ENCODE results near the gene DOCK2.

GRCh38 chr5:169921949-169922348, 284.9 kb downstream of the DOCK2 start:
- TF ChIP-seq EZH2 (IDR thresholded peaks at IDR 0.05) (no peak), POLR2AphosphoS5 (IDR thresholded peaks at IDR 0.05; ENCODE audit: borderline replicate concordance, low read depth, low read length) (no peak)
